ENCODE measurements around the gene CLMN. TPM values are rescaled to one million over a fixed set of nuclear protein-coding genes. Genes with fewer than 3 reads are reported as not detected.

Gene CLMN
- total and polyA plus RNA-seq, 2 experiments from 2014 or later: 3.2 to 5.7 TPM

DNA sequence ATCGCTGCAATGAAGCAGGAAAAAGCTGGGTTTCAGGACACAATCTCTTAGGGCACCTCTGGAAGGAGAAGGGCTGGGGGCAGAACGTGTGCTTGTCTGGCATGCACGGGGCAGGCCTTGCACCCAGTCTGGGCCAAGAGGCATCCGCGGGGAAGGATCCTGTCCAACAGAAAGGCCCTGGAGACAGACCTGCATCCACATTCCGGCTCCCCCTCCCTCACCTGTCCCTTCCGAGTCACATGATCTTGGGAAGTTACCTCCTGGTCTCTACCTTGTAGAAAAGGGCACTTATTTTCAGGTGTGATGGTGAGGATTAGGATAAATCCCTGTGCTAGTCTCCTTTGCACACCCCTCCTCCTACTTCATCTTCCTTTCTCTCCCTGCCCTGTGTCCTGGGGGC is 25.4 kb downstream of the CLMN start:
- Mint-ChIP-seq H3K4me1 (peaks cover 37% of the 10 kb centered on the region), H3K27me3 (ENCODE audit: insufficient read depth, low read depth, poor library complexity) (peaks cover 9% of the 10 kb centered on the region), H3K36me3 (ENCODE audit: low read depth) (peaks cover 5% of the 10 kb centered on the region; the same call in 2 of the 3 replicates), H3K9me3 (peaks cover 8% of the 10 kb centered on the region; the same call in 2 of the 3 replicates), H3K4me3 (no peak overlapping the region), H3K27ac (no peak overlapping the region)
- H3K4me3 ChIP-seq: no peak overlapping the region
- no peak for TF ChIP-seq NANOG (IDR thresholded peaks at IDR 0.05; ENCODE audit: borderline replicate concordance)
- TF ChIP-seq STAT1 (IDR thresholded peaks at IDR 0.05; ENCODE audit: unreplicated experiment): no peak
- no peak for TF ChIP-seq CREB1 (CRISPR knock-in tag; IDR thresholded peaks at IDR 0.05; ENCODE audit: low read depth)
- TF ChIP-seq, protein P1, sequence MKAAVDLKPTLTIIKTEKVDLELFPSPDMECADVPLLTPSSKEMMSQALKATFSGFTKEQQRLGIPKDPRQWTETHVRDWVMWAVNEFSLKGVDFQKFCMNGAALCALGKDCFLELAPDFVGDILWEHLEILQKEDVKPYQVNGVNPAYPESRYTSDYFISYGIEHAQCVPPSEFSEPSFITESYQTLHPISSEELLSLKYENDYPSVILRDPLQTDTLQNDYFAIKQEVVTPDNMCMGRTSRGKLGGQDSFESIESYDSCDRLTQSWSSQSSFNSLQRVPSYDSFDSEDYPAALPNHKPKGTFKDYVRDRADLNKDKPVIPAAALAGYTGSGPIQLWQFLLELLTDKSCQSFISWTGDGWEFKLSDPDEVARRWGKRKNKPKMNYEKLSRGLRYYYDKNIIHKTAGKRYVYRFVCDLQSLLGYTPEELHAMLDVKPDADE (IDR thresholded peaks at IDR 0.05): no peak
- TF ChIP-seq, protein P2, sequence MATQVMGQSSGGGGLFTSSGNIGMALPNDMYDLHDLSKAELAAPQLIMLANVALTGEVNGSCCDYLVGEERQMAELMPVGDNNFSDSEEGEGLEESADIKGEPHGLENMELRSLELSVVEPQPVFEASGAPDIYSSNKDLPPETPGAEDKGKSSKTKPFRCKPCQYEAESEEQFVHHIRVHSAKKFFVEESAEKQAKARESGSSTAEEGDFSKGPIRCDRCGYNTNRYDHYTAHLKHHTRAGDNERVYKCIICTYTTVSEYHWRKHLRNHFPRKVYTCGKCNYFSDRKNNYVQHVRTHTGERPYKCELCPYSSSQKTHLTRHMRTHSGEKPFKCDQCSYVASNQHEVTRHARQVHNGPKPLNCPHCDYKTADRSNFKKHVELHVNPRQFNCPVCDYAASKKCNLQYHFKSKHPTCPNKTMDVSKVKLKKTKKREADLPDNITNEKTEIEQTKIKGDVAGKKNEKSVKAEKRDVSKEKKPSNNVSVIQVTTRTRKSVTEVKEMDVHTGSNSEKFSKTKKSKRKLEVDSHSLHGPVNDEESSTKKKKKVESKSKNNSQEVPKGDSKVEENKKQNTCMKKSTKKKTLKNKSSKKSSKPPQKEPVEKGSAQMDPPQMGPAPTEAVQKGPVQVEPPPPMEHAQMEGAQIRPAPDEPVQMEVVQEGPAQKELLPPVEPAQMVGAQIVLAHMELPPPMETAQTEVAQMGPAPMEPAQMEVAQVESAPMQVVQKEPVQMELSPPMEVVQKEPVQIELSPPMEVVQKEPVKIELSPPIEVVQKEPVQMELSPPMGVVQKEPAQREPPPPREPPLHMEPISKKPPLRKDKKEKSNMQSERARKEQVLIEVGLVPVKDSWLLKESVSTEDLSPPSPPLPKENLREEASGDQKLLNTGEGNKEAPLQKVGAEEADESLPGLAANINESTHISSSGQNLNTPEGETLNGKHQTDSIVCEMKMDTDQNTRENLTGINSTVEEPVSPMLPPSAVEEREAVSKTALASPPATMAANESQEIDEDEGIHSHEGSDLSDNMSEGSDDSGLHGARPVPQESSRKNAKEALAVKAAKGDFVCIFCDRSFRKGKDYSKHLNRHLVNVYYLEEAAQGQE (IDR thresholded peaks at IDR 0.05; ENCODE audit: unreplicated experiment): no peak
- TF ChIP-seq EZH2phosphoT487 (IDR thresholded peaks at IDR 0.05; ENCODE audit: unreplicated experiment): no peak
- TF ChIP-seq POLR2AphosphoS5 (IDR thresholded peaks at IDR 0.05; ENCODE audit: low read depth): no peak
- TF ChIP-seq, protein P3, sequence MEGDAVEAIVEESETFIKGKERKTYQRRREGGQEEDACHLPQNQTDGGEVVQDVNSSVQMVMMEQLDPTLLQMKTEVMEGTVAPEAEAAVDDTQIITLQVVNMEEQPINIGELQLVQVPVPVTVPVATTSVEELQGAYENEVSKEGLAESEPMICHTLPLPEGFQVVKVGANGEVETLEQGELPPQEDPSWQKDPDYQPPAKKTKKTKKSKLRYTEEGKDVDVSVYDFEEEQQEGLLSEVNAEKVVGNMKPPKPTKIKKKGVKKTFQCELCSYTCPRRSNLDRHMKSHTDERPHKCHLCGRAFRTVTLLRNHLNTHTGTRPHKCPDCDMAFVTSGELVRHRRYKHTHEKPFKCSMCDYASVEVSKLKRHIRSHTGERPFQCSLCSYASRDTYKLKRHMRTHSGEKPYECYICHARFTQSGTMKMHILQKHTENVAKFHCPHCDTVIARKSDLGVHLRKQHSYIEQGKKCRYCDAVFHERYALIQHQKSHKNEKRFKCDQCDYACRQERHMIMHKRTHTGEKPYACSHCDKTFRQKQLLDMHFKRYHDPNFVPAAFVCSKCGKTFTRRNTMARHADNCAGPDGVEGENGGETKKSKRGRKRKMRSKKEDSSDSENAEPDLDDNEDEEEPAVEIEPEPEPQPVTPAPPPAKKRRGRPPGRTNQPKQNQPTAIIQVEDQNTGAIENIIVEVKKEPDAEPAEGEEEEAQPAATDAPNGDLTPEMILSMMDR (conservative IDR thresholded peaks at IDR 0.05; ENCODE audit: low read depth in 2 of 2): no peak
- no peak for TF ChIP-seq ZNF114 (CRISPR knock-in tag; IDR thresholded peaks at IDR 0.05)
- TF ChIP-seq EZH2 (IDR thresholded peaks at IDR 0.05; ENCODE audit: low read depth, unreplicated experiment): no peak
- TF ChIP-seq, protein P4, sequence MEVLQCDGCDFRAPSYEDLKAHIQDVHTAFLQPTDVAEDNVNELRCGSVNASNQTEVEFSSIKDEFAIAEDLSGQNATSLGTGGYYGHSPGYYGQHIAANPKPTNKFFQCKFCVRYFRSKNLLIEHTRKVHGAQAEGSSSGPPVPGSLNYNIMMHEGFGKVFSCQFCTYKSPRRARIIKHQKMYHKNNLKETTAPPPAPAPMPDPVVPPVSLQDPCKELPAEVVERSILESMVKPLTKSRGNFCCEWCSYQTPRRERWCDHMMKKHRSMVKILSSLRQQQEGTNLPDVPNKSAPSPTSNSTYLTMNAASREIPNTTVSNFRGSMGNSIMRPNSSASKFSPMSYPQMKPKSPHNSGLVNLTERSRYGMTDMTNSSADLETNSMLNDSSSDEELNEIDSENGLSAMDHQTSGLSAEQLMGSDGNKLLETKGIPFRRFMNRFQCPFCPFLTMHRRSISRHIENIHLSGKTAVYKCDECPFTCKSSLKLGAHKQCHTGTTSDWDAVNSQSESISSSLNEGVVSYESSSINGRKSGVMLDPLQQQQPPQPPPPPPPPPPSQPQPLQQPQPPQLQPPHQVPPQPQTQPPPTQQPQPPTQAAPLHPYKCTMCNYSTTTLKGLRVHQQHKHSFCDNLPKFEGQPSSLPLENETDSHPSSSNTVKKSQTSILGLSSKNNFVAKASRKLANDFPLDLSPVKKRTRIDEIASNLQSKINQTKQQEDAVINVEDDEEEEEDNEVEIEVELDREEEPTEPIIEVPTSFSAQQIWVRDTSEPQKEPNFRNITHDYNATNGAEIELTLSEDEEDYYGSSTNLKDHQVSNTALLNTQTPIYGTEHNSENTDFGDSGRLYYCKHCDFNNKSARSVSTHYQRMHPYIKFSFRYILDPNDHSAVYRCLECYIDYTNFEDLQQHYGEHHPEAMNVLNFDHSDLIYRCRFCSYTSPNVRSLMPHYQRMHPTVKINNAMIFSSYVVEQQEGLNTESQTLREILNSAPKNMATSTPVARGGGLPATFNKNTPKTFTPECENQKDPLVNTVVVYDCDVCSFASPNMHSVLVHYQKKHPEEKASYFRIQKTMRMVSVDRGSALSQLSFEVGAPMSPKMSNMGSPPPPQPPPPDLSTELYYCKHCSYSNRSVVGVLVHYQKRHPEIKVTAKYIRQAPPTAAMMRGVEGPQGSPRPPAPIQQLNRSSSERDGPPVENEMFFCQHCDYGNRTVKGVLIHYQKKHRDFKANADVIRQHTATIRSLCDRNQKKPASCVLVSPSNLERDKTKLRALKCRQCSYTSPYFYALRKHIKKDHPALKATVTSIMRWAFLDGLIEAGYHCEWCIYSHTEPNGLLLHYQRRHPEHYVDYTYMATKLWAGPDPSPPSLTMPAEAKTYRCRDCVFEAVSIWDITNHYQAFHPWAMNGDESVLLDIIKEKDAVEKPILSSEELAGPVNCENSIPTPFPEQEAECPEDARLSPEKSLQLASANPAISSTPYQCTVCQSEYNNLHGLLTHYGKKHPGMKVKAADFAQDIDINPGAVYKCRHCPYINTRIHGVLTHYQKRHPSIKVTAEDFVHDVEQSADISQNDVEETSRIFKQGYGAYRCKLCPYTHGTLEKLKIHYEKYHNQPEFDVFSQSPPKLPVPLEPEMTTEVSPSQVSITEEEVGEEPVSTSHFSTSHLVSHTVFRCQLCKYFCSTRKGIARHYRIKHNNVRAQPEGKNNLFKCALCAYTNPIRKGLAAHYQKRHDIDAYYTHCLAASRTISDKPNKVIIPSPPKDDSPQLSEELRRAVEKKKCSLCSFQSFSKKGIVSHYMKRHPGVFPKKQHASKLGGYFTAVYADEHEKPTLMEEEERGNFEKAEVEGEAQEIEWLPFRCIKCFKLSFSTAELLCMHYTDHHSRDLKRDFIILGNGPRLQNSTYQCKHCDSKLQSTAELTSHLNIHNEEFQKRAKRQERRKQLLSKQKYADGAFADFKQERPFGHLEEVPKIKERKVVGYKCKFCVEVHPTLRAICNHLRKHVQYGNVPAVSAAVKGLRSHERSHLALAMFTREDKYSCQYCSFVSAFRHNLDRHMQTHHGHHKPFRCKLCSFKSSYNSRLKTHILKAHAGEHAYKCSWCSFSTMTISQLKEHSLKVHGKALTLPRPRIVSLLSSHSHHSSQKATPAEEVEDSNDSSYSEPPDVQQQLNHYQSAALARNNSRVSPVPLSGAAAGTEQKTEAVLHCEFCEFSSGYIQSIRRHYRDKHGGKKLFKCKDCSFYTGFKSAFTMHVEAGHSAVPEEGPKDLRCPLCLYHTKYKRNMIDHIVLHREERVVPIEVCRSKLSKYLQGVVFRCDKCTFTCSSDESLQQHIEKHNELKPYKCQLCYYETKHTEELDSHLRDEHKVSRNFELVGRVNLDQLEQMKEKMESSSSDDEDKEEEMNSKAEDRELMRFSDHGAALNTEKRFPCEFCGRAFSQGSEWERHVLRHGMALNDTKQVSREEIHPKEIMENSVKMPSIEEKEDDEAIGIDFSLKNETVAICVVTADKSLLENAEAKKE (CRISPR knock-in tag; IDR thresholded peaks at IDR 0.05): no peak
- no peak for TF ChIP-seq JUNB (IDR thresholded peaks at IDR 0.05; ENCODE audit: unreplicated experiment)
- no peak for TF ChIP-seq ZNF331 (CRISPR knock-in tag; IDR thresholded peaks at IDR 0.05; ENCODE audit: low read depth)
- DNase-seq (ENCODE audit: low spot score) (no peak), ATAC-seq (no peak; the same call in 2 of the 3 replicates)
- no peak overlapping the region for H3K27ac ChIP-seq (ENCODE audit: low read depth)
- H3K36me3 ChIP-seq (ENCODE audit: insufficient read depth): no peaks in the 10 kb centered on the region
- H2AFZ ChIP-seq: no peak overlapping the region
- H3K9me2 ChIP-seq (ENCODE audit: insufficient read depth): no peaks in the 10 kb centered on the region
- H4K20me1 ChIP-seq (replicated peaks; ENCODE audit: insufficient read depth): no peaks in the 10 kb centered on the region
- H3K4me2 ChIP-seq: no peak overlapping the region
- no peaks in the 10 kb centered on the region for H3F3A ChIP-seq (replicated peaks; ENCODE audit: low read depth)
- no peaks in the 10 kb centered on the region for H3K79me2 ChIP-seq (replicated peaks; ENCODE audit: insufficient read depth)
- no peaks in the 10 kb centered on the region for H3K27me3 ChIP-seq (ENCODE audit: insufficient read depth)
- H3K4me1 ChIP-seq (ENCODE audit: insufficient read depth): peaks cover 9% of the 10 kb centered on the region
